NB4 (cell line): ENCODE results near the gene MARK1.

Experiments used
- DNase-seq: peaks from one replicate; pipeline ENCODE4 v3.0.0; 2010; ENCODE audit warnings: low read depth
- H3K4me3 ChIP-seq: one replicate; pipeline ENCODE4 v1.5.1; 2011; ENCODE audit warnings: mild to moderate bottlenecking, low read depth, low read length, moderate library complexity
- MAX ChIP-seq: IDR thresholded peaks from 2 replicates; pipeline ENCODE4 v1.6.1; 2011; ENCODE audit warnings: low read depth, low read length
- MYC ChIP-seq: IDR thresholded peaks from 2 replicates; pipeline ENCODE4 v1.6.1; 2011; ENCODE audit warnings: low read depth, low read length
- POLR2A ChIP-seq: IDR thresholded peaks from 2 replicates; pipeline ENCODE4 v1.6.1; 2011; ENCODE audit warnings: mild to moderate bottlenecking; ENCODE audit not compliant: insufficient read length; ENCODE audit errors: extremely low read depth
- TF ChIP-seq, protein P1 (sequence below): IDR thresholded peaks from one replicate; pipeline ENCODE4 v1.5.1; 2012; ENCODE audit warnings: low read depth, low read length

The MARK1 gene

DNA sequence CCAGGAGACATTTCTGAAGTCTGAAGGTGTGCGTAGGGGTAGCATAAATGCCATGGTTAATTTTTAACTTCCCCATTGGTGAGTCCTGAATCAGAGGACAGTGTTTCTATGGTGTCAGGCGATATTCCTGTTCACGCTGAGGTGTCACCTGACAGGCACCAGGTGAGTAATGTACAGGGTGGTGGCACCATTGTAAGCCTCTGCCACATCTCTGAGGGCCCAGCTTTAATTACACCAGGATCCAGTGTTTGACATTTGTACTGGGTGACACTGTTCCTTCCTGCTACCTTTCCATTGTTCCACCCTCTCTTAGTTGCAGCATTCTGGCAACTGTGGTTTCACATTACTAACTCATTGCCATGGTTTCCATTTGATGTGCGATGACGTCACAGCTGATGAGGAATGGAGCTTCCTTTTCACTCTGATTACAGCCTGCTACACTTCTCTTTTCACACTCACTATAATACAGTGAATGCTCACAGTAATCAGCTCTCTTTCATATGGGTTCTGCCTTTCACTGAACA lies 40.6 kb upstream of the MARK1 start:
- DNase-seq, result peak; percentile 25
- no peak overlapping the region for H3K4me3 ChIP-seq
- no peak for TF ChIP-seq MAX

DNA sequence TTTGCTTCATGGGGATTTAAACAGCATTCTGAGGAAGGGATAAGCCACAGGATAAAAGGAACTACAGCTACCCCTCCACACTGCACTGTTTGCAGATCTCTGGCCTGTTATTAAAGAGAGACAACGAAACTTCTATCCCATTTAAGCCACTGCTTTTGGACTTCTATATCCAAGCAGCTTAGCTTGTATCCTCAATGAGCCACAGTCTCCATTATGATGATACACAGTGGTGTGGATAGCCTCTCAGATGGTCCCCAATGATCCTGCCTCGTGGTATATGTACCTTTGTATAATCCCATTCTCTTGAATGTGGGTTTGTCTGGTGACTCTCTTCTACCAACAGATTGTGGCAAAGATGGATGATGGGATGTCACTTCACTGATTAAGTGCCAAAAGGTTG lies 36.0 kb upstream of the MARK1 start:
- TF ChIP-seq POLR2A, result no peak
- TF ChIP-seq MYC, result no peak
- TF ChIP-seq, protein P1, sequence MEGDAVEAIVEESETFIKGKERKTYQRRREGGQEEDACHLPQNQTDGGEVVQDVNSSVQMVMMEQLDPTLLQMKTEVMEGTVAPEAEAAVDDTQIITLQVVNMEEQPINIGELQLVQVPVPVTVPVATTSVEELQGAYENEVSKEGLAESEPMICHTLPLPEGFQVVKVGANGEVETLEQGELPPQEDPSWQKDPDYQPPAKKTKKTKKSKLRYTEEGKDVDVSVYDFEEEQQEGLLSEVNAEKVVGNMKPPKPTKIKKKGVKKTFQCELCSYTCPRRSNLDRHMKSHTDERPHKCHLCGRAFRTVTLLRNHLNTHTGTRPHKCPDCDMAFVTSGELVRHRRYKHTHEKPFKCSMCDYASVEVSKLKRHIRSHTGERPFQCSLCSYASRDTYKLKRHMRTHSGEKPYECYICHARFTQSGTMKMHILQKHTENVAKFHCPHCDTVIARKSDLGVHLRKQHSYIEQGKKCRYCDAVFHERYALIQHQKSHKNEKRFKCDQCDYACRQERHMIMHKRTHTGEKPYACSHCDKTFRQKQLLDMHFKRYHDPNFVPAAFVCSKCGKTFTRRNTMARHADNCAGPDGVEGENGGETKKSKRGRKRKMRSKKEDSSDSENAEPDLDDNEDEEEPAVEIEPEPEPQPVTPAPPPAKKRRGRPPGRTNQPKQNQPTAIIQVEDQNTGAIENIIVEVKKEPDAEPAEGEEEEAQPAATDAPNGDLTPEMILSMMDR, result no peak
- TF ChIP-seq MAX, result no peak
- H3K4me3 ChIP-seq, result no peak overlapping the region
- no peak for DNase-seq

DNA sequence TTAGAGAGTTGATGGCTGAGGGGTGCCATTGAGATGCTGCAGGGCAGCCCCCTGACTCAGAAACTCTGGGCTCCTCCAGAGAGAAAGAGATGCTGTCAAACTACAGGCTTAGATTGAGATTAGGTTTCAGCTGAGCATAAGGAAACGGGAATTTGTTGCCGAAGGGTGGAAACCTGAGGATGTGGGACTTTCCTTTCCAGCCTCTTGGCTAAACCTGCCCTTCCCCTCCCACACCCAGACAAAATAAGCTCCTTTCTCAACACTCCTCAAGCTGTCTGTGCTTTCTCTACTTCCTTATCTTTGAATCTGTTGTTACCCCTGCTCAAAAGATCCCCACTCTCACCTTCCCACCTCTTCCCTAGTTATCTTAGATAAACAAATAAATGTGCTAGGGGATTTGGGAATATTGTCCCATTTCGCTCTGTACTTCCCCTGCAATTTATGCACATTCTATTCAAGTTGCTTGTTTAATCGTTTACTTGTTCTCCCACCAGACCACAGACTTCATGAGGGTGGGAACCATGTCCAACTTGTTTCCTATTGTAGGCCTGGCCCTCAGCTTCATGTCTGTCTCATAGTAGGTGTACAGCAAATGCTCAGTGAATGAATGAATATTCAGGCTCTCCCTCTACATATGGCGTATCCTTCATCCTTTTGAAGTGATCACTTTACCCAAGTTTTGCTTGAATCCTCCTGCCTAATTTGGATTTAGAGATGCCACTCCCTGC lies 30.6 kb upstream of the MARK1 start:
- H3K4me3 ChIP-seq, result no peak overlapping the region
- no peak for DNase-seq
- TF ChIP-seq MAX (no peak), POLR2A (no peak), MYC (no peak)
- TF ChIP-seq, protein P1, result no peak

DNA sequence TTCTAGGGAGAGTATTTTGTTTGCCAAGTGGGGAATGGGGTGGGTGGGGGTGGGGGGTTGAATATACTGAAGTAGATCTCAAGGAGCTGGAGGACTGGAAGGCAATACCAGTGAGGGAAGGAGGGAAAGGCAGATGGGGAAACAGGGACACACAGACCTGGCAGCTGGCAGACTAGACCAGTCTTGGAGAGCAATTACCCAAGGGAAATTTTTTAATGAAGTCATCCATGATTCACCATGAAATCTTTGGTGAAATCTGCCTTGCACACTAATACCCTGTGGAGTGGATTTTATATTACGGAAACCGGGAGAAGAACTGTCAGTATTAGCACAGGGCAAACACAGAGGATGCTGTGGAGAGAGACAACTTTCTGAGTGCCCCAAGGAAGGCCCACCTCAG lies 29.7 kb upstream of the MARK1 start:
- H3K4me3 ChIP-seq, result no peak overlapping the region
- no peak for DNase-seq
- TF ChIP-seq MAX (no peak), MYC (no peak), POLR2A (no peak)
- TF ChIP-seq, protein P1, result no peak

- no peak for TF ChIP-seq POLR2A
- TF ChIP-seq, protein P1, result no peak
- no peak for TF ChIP-seq MAX
- no peak for TF ChIP-seq MYC
- H3K4me3 ChIP-seq, result no peak overlapping the region
- no peak for DNase-seq
These were observed 27.6 kb upstream of the MARK1 start for GRCh38 chr1:220500372-220500771.

GRCh38 chr1:220504329-220504728 lies 23.6 kb upstream of the MARK1 start:
- H3K4me3 ChIP-seq, result no peak overlapping the region
- TF ChIP-seq POLR2A (no peak), MAX (no peak), MYC (no peak)
- TF ChIP-seq, protein P1, result no peak
- no peak for DNase-seq
